ENCODE measurements around the gene NRAS. TPM values are rescaled to one million over a fixed set of nuclear protein-coding genes. Genes with fewer than 3 reads are reported as not detected.

The NRAS gene
- total RNA-seq, 1 experiment from 2014 or later = 72.9 TPM

DNA sequence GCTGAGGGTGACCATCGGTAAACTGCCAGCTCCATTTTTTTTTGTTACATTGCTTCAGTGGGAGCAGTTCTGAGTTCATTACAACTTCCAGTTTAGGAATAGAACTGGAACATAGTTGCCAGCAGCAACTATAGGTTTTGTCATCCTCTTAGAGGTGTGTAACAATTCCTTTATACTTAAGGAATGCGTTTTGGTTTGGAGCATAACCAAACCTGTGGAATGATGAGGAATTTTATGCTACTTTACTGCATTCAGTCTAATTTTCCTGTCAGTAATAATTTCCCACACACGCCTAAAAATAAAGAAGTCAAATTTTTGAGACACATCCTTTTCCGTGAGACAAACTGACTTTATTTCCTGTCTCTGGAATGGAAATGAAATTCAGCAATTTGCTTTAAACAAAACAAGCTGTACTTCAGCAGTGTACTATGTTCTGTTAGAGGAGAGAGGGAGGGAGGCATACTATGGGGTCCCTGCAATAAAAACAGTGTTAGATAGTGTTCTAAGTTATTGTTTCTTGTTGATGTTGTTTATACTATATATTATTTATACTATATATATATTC is 16.5 kb downstream of the NRAS start:
- H2AFZ ChIP-seq (ENCODE audit: low read length) = no peak overlapping the region
- no peaks in the 10 kb centered on the region for H3K79me1 ChIP-seq (ENCODE audit: insufficient read depth, low read depth, low read length, poor library complexity, severe bottlenecking)
- no peak overlapping the region for H3K9ac ChIP-seq (ENCODE audit: extremely low read depth, insufficient read length, low read length)
- H3K79me2 ChIP-seq (ENCODE audit: insufficient read depth, low read length) = no peaks in the 10 kb centered on the region
- H3K27me3 ChIP-seq (ENCODE audit: insufficient read depth, low read length) = no peaks in the 10 kb centered on the region
- no peak overlapping the region for H4K8ac ChIP-seq (replicated peaks; ENCODE audit: insufficient read length, low read depth, low read length)
- no peak overlapping the region for H3K23ac ChIP-seq (ENCODE audit: insufficient read length, low read depth, low read length)
- no peaks in the 10 kb centered on the region for H3K23me2 ChIP-seq (ENCODE audit: insufficient read length, low read depth, low read length, poor library complexity, severe bottlenecking)
- no CpG with 5 or more reads among the region's 4 CpGs for WGBS (ENCODE audit: extremely low coverage, insufficient read length, low lambda C conversion rate)
- no peak overlapping the region for H3K4me3 Mint-ChIP-seq
- H2BK120ac ChIP-seq (ENCODE audit: low read depth, low read length, poor library complexity, severe bottlenecking) = no peak overlapping the region
- H3T11ph ChIP-seq (ENCODE audit: low read length) = no peak overlapping the region
- no peak overlapping the region for H3K18ac ChIP-seq (ENCODE audit: insufficient read length, low read depth, low read length)
- no peak overlapping the region for H2BK5ac ChIP-seq (ENCODE audit: insufficient read length, low read length)
- no peaks in the 10 kb centered on the region for H4K20me1 ChIP-seq (ENCODE audit: control insufficient read depth, insufficient read depth, insufficient read length)
- H3K14ac ChIP-seq (ENCODE audit: insufficient read depth, low read length) = no peak overlapping the region
- no peak overlapping the region for H3K4ac ChIP-seq (ENCODE audit: low read depth, low read length)
- no peaks in the 10 kb centered on the region for H3K9me3 ChIP-seq (ENCODE audit: control insufficient read depth, low read depth, low read length)
- DNase-seq = no peak
- H3K36me3 Mint-ChIP-seq (ENCODE audit: insufficient read depth in 1 of 3, low read depth in 3 of 3) = no peaks in the 10 kb centered on the region
- TF ChIP-seq, protein P1, sequence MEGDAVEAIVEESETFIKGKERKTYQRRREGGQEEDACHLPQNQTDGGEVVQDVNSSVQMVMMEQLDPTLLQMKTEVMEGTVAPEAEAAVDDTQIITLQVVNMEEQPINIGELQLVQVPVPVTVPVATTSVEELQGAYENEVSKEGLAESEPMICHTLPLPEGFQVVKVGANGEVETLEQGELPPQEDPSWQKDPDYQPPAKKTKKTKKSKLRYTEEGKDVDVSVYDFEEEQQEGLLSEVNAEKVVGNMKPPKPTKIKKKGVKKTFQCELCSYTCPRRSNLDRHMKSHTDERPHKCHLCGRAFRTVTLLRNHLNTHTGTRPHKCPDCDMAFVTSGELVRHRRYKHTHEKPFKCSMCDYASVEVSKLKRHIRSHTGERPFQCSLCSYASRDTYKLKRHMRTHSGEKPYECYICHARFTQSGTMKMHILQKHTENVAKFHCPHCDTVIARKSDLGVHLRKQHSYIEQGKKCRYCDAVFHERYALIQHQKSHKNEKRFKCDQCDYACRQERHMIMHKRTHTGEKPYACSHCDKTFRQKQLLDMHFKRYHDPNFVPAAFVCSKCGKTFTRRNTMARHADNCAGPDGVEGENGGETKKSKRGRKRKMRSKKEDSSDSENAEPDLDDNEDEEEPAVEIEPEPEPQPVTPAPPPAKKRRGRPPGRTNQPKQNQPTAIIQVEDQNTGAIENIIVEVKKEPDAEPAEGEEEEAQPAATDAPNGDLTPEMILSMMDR (conservative IDR thresholded peaks at IDR 0.05) = no peak
- no peak overlapping the region for H4K91ac ChIP-seq (ENCODE audit: insufficient read length, low read depth, low read length)
- H2BK20ac ChIP-seq (ENCODE audit: low read depth, low read length, poor library complexity, severe bottlenecking) = no peak overlapping the region
- no peak overlapping the region for H2BK15ac ChIP-seq (ENCODE audit: low read depth, low read length)
- H3K27ac ChIP-seq (ENCODE audit: insufficient read length, low read depth, low read length) = no peak overlapping the region
- no peak overlapping the region for H2AK5ac ChIP-seq (ENCODE audit: insufficient read length, low read length)
- H4K5ac ChIP-seq (ENCODE audit: insufficient read length, low read depth, low read length) = no peak overlapping the region
- no peak overlapping the region for H2BK12ac ChIP-seq (ENCODE audit: insufficient read length, low read depth, low read length)
- H3K9me3 Mint-ChIP-seq = no peaks in the 10 kb centered on the region
- no peaks in the 10 kb centered on the region for H3K4me1 ChIP-seq (ENCODE audit: insufficient read depth, low read length)
- H3K4me1 Mint-ChIP-seq = no peaks in the 10 kb centered on the region
- H3K4me2 ChIP-seq (ENCODE audit: insufficient read depth, insufficient read length, low read length) = no peak overlapping the region
- H3K27ac Mint-ChIP-seq = no peak overlapping the region
- peaks cover 7% of the 10 kb centered on the region for H3K27me3 Mint-ChIP-seq (ENCODE audit: low read depth)
- H3K56ac ChIP-seq (ENCODE audit: insufficient read length, low read depth, low read length) = no peak overlapping the region

Measured in H9 (cell line).